WTC11 (cell line): ENCODE measurements around the gene LAMC3. TPM values are rescaled to one million over a fixed set of nuclear protein-coding genes. Genes with fewer than 3 reads are reported as not detected.

Source experiments
- ATAC-seq: fragments of 200-7000 bp; cut with Tn5 transposase; 2 replicates; pipeline ENCODE4 v1.10.0; 2021; ENCODE audit warnings: mild to moderate bottlenecking, moderate library complexity
- CTCF ChIA-PET: fragments of 300-600 bp; sonication (Branson Sonifier 250); formaldehyde crosslinking; loops from one replicate; lab custom pipeline; 2021; ENCODE audit warnings: antibody characterized with exemption; lab: Charles Lee
- POLR2A ChIA-PET: fragments of 350-600 bp; sonication (Branson Sonifier 250); formaldehyde crosslinking; loops from one replicate; lab custom pipeline; 2021; ENCODE audit warnings: antibody characterized with exemption; lab: Charles Lee
- DNase-seq: peaks from one replicate; pipeline ENCODE4 v3.0.0; 2021; ENCODE audit warnings: low spot score
- H3K27ac Mint-ChIP-seq: 2 replicates; pipeline ENCODE4 v1.8.0; 2021; ENCODE audit warnings: mixed read lengths
- H3K27me3 Mint-ChIP-seq: 2 replicates; pipeline ENCODE4 v1.8.0; 2021; ENCODE audit warnings: low read depth, mild to moderate bottlenecking, moderate library complexity, mixed read lengths
- H3K36me3 Mint-ChIP-seq: 2 replicates; pipeline ENCODE4 v1.8.0; 2021; ENCODE audit warnings: mixed read lengths
- H3K4me1 Mint-ChIP-seq: 2 replicates; pipeline ENCODE4 v1.8.0; 2022; ENCODE audit warnings: mixed read lengths
- H3K4me3 Mint-ChIP-seq: 2 replicates; pipeline ENCODE4 v1.8.0; 2021; ENCODE audit warnings: mild to moderate bottlenecking, moderate library complexity, mixed read lengths
- H3K9me3 Mint-ChIP-seq: 2 replicates; pipeline ENCODE4 v1.8.0; 2021; ENCODE audit warnings: mixed read lengths
- ATF3 ChIP-seq: sonication (generic); formaldehyde crosslinking; conservative IDR thresholded peaks from 2 replicates; pipeline ENCODE4 v1.8.1; 2022; ENCODE audit warnings: mild to moderate bottlenecking, missing genetic modification reagents
- ATF6 ChIP-seq: sonication (generic); formaldehyde crosslinking; IDR thresholded peaks from 2 replicates; pipeline ENCODE4 v1.8.1; 2023; ENCODE audit warnings: mild to moderate bottlenecking, missing genetic modification reagents
- CREB1 ChIP-seq: sonication (generic); formaldehyde crosslinking; IDR thresholded peaks from 2 replicates; pipeline ENCODE4 v1.8.0; 2023; ENCODE audit warnings: mild to moderate bottlenecking, missing genetic modification reagents
- E2F5 ChIP-seq: sonication (generic); formaldehyde crosslinking; IDR thresholded peaks from 2 replicates; pipeline ENCODE4 v1.8.1; 2022; ENCODE audit warnings: mild to moderate bottlenecking, moderate library complexity, missing genetic modification reagents
- FOXJ3 ChIP-seq: sonication (generic); formaldehyde crosslinking; IDR thresholded peaks from 2 replicates; pipeline ENCODE4 v1.9.0; 2021; ENCODE audit warnings: missing genetic modification reagents, mild to moderate bottlenecking, borderline replicate concordance
- FOXK1 ChIP-seq: sonication (generic); formaldehyde crosslinking; IDR thresholded peaks from 2 replicates; pipeline ENCODE4 v1.8.0; 2022; ENCODE audit warnings: mild to moderate bottlenecking, moderate library complexity, missing genetic modification reagents
- FOXP4 ChIP-seq: sonication (generic); formaldehyde crosslinking; IDR thresholded peaks from 2 replicates; pipeline ENCODE4 v1.8.0; 2022; ENCODE audit warnings: mild to moderate bottlenecking, missing genetic modification reagents
- GRHL2 ChIP-seq: fragments of 250-450 bp; sonication (Bioruptor Pico); IDR thresholded peaks from 2 replicates; pipeline ENCODE4 v1.8.0; 2022; ENCODE audit warnings: mild to moderate bottlenecking, moderate library complexity; ENCODE audit not compliant: insufficient replicate concordance, severe bottlenecking
- NR1H2 ChIP-seq: sonication (generic); formaldehyde crosslinking; IDR thresholded peaks from 2 replicates; pipeline ENCODE4 v1.9.0; 2021; ENCODE audit warnings: mild to moderate bottlenecking, moderate library complexity, missing genetic modification reagents
- OVOL2 ChIP-seq: fragments of 250-450 bp; sonication (Bioruptor Pico); IDR thresholded peaks from 2 replicates; pipeline ENCODE4 v1.9.0; 2021; ENCODE audit warnings: mild to moderate bottlenecking, borderline replicate concordance
- PRDM15 ChIP-seq: sonication (generic); formaldehyde crosslinking; IDR thresholded peaks from 2 replicates; pipeline ENCODE4 v1.8.0; 2022; ENCODE audit warnings: missing genetic modification reagents
- PRRX2 ChIP-seq: fragments of 250-450 bp; sonication (Bioruptor Pico); IDR thresholded peaks from 2 replicates; pipeline ENCODE4 v1.8.0; 2021; ENCODE audit warnings: mild to moderate bottlenecking
- SOX15 ChIP-seq: fragments of 250-450 bp; sonication (Bioruptor Pico); IDR thresholded peaks from 2 replicates; pipeline ENCODE4 v1.9.0; 2021; ENCODE audit warnings: mild to moderate bottlenecking
- USF2 ChIP-seq: sonication (generic); formaldehyde crosslinking; IDR thresholded peaks from 2 replicates; pipeline ENCODE4 v1.8.1; 2023; ENCODE audit warnings: mild to moderate bottlenecking, missing genetic modification reagents, moderate library complexity
- ZNF219 ChIP-seq: sonication (generic); formaldehyde crosslinking; IDR thresholded peaks from 2 replicates; pipeline ENCODE4 v1.8.0; 2023; ENCODE audit warnings: missing genetic modification reagents, mild to moderate bottlenecking, borderline replicate concordance
- ZSCAN18 ChIP-seq: fragments of 250-450 bp; sonication (Bioruptor Pico); IDR thresholded peaks from 2 replicates; pipeline ENCODE4 v2.1.2; 2022; ENCODE audit warnings: mild to moderate bottlenecking, moderate library complexity
- total RNA-seq: library from RNA; stranded (reverse); gene quantifications from 3 replicates; pipeline ENCODE4 v1.2.3, GENCODE V29; 2021

Gene LAMC3
- total RNA-seq, 1 experiment from 2014 or later = 50.9 TPM

- no peaks in the 10 kb centered on the region for H3K9me3 Mint-ChIP-seq
- no peak for ATAC-seq
- H3K27me3 Mint-ChIP-seq = no peaks in the 10 kb centered on the region
- ChIA-PET POLR2A (no interaction called here), CTCF (interaction anchor here (0.9 to 2.2 kb wide), 4 partner anchors 50 to 288 kb away, joined by 3 to 7 read pairs (median 3); no protein-coding TSS in a partner anchor)
- H3K27ac Mint-ChIP-seq = no peak overlapping the region
- no peak for DNase-seq
- H3K4me1 Mint-ChIP-seq = no peaks in the 10 kb centered on the region
- no peak for TF ChIP-seq OVOL2
- no peak for TF ChIP-seq NR1H2 (CRISPR knock-in tag)
- no peak for TF ChIP-seq GRHL2 (CRISPR knock-in tag)
- no peak overlapping the region for H3K4me3 Mint-ChIP-seq
- H3K36me3 Mint-ChIP-seq = peaks cover 9% of the 10 kb centered on the region
Observed at GRCh38 chr9:131048820-131049219, 39.8 kb downstream of the LAMC3 start.

GRCh38 chr9:131049829-131050715 is 41.1 kb downstream of the LAMC3 start:
- no peak overlapping the region for H3K27ac Mint-ChIP-seq
- H3K27me3 Mint-ChIP-seq = no peaks in the 10 kb centered on the region
- POLR2A ChIA-PET = interaction anchor here (0.5 to 0.7 kb wide), 3 partner anchors 74 to 450 kb away, joined by 3 to 6 read pairs (median 3); no protein-coding TSS in a partner anchor
- no peaks in the 10 kb centered on the region for H3K9me3 Mint-ChIP-seq
- H3K4me3 Mint-ChIP-seq = no peak overlapping the region
- TF ChIP-seq SOX15 (CRISPR knock-in tag) (no peak), ATF6 (CRISPR knock-in tag) (no peak), CREB1 (CRISPR knock-in tag) (no peak), FOXK1 (CRISPR knock-in tag) (no peak), ZNF219 (no peak)
- TF ChIP-seq, all 79 proteins: peak for 0
- CTCF ChIA-PET = interaction anchor here (1.2 to 2.2 kb wide), 2 partner anchors 13 to 52 kb away, joined by 3 to 7 read pairs; no protein-coding TSS in a partner anchor
- ATAC-seq (no peak), DNase-seq (no peak)
- H3K36me3 Mint-ChIP-seq = peaks cover 9% of the 10 kb centered on the region
- no peaks in the 10 kb centered on the region for H3K4me1 Mint-ChIP-seq

- ATAC-seq = no peak
- H3K36me3 Mint-ChIP-seq = peaks cover 9% of the 10 kb centered on the region
- DNase-seq = no peak
- no peak overlapping the region for H3K4me3 Mint-ChIP-seq
- POLR2A ChIA-PET = interaction anchor here (0.5 to 0.7 kb wide), 2 partner anchors 73 to 449 kb away, joined by 3 to 6 read pairs; no protein-coding TSS in a partner anchor
- H3K9me3 Mint-ChIP-seq = no peaks in the 10 kb centered on the region
- no peaks in the 10 kb centered on the region for H3K4me1 Mint-ChIP-seq
- no peak overlapping the region for H3K27ac Mint-ChIP-seq
- CTCF ChIA-PET = interaction anchor here (1.2 to 2.2 kb wide), 2 partner anchors 13 to 52 kb away, joined by 3 to 7 read pairs; no protein-coding TSS in a partner anchor
- no peaks in the 10 kb centered on the region for H3K27me3 Mint-ChIP-seq
- TF ChIP-seq FOXJ3 = no peak
- no peak for TF ChIP-seq SOX15 (CRISPR knock-in tag)
- no peak for TF ChIP-seq ATF3 (CRISPR knock-in tag)
- no peak for TF ChIP-seq PRRX2
- TF ChIP-seq PRDM15 (CRISPR knock-in tag) = no peak
- no peak for TF ChIP-seq ZSCAN18 (CRISPR knock-in tag)
- no peak for TF ChIP-seq USF2
- no peak for TF ChIP-seq E2F5 (CRISPR knock-in tag)
- no peak for TF ChIP-seq FOXP4 (CRISPR knock-in tag)
Observed at GRCh38 chr9:131050831-131051230, 41.9 kb downstream of the LAMC3 start.
